HUDEP-2 (cell line): Measurements from ENCODE around the gene MOB3A.

Source experiments
- DNase-seq, 76 experiments: peaks; one replicate each; lab custom pipeline; 2025; ENCODE audit not compliant: unreplicated experiment in 76 of 76; lab: John Stamatoyannopoulos, UW

The MOB3A gene

DNA sequence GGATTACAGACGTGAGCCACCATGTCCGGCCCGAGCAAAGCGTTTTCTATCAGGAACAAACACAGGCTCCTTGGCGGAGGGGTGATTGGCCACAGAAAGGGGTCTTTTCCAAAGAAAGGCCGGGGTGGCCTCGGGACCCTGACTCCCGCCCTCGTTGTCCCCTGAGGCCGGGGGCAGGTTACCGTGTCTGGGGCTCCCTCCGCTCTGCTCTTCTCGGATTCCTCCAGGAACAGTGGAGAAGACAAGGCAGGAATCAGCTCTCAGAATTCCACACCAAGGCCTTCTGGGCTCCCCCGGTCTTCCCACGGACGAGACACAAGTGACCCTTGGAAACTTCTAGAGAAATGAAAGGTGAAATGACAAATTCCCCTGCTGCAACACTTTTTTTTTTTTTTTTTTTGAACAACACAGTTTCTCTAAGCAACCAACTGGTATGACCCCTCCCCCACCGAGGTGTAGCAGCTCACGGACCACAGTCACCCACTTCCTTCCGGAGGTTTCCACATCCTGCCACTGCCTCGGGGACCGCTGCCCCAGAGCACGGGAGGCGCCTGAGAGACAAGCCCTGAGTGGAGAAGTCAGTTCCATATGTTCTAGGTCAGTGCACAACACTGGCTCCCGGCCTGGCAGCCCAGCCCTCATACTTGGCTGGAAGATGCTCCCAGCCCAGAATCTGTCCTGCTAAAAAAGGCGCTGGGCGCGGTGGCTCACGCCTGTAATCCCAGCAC is 11.0 kb downstream of the MOB3A start:
- DNase-seq, result peak in 2 of 76 experiments; percentile 11 to 27

- DNase-seq, result no peak
These were observed 12.8 kb downstream of the MOB3A start for GRCh38 chr19:2083174-2083854.

GRCh38 chr19:2081873-2082810 is 14.0 kb downstream of the MOB3A start:
- DNase-seq, result no peak

DNA sequence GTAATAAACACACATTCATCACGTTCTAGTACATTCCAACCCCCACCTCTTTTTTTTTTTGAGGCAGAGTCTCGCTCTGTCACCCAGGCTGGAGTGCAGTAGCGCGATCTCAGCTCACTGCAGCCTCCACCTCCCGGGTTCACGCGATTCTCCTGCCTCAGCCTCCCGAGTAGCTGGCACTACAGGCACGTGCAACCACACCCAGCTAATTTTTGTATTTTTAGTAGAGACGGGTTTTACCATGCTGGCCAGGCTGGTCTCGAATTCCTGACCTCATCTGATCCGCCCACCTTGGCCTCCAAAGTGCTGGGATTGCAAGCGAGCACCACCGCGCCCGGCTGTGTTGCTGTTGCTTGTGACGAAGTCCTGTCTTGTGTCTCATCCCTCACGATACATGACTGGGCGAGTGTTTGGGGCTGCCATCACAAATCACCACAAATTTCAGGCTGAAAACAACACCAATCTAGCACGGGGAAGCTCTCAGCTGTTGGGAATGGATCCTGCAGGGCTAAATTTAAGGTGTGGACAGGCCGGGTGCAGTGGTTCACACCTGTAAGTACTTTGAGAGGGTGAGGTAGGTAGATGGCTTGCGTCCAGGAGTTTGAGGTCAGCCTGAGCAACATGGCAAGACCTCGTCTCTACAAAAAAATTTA is 15.7 kb downstream of the MOB3A start:
- DNase-seq, result no peak

DNA sequence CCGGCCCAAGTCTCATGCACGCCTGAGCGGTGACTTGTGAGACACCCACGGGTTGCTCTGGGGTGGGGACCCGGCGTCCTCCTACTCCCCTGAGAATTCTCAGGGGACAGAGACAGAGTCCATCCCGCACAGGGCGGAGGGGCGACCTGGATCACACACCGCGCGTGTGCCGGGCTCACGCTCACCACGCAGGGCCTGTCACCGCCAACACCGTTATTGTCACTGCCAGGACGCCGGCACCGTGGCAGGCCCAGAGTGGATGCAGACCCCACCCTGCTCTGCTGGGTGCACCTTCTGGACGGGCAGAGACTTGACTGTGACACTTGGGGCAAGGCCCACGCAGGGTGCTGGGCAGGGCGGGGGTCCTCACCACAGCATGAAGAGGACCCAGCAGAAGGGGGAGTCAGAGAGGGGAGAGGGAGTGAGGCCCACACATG is 16.2 kb downstream of the MOB3A start:
- no peak for DNase-seq

DNA sequence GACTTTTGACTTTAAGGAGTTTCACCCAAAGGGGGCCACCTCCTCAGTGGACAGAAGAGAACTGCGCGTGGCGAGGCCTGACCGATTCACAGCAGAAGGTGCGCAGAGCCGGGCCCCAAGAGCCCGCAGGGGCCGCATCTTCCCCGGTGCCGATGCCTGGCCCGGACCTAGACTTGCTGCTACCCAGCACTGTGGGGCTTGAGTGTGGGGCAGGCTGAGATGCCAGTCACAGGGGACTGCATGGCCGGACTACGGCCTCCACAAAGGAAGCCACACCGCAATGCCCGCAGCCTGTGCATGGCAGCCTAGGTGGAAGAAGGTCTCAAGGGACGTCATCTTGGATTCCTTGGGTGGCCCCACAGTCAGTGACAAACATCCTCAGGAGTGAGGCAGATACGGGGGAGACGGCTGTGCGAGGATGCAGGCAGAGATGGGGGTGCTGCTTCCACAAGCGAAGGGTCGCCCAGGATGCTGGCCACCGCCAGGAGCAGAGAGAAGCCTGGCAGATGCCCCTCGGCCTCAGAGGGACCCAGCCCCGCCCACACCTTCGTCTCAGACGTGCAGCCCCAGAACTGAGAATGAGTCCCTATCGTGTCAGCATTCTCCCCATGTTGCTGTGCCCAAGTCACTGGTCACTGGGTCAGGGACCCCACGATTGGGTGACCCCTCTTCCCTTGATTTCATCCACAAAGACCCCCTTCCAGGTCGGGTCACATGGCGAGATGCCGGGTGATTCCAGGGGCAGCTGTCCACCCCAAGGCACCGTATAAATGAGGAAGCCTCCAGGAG is 16.9 kb downstream of the MOB3A start:
- no peak for DNase-seq

DNA sequence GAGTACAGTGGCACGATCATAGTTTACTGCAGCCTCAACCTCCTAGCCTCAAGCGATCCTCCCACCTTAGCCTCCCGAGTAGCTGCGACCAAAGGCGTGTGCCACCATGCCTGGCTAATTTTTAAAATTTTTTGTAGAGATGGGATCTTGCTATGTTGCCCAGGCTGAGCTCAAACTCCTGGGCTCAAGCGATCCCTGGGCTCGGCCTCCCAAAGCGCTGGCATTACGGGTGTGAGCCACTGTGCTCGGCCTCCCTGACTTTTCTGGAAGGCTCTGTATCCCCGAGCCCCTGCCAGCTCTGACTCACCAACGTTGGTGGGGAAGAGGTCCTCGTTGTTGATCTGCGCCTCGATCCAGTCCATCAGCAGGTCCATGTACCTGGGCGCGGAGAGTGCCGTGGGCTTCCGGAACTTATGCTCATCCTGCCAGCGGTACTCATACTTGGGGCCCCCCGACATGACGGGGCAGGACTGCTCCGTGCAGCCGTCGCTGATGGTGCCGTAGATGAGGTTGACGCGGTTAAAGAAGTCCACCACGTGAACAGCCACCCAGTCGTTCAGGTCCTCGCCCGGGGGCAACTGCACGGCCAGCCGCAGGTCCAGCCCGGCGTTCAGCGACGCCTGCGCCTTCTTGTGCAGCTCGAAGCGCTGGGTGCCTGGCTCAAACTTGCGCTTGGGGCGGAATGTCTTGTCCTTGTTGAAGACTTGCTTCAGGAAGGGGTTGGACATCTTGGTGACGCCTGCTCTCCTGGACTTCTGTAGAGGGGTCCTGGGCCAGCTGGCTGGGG is 18.1 kb downstream of the MOB3A start:
- DNase-seq, result no peak

- no peak for DNase-seq
These were observed 18.7 kb downstream of the MOB3A start for GRCh38 chr19:2077398-2077797.

DNA sequence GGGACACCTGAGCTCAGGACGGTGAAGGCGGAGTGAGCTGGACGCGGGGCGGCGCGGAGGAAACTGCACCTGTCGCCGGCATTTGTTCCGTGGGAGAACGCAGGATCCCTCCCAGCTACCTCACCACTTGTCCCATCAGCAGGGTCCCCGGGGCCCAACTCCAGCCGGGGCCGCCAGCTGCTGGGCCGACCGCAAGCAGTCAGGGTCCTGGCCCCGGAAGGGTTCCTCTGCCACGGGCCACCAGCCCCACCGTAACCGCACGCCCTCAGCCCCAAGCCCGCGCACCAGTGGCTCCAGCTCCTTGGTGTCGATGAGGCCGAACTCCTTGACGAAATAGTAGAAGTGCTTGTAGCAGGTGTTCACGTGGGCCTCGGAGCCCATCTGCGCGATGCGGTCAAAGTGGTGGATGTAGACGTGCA is 19.6 kb downstream of the MOB3A start:
- no peak for DNase-seq

- no peak for DNase-seq
These were observed 23.2 kb downstream of the MOB3A start for GRCh38 chr19:2072757-2073551.

- no peak for DNase-seq
These were observed 25.0 kb downstream of the MOB3A start for GRCh38 chr19:2070986-2071673.

- DNase-seq, result no peak
These were observed 25.7 kb downstream of the MOB3A start for GRCh38 chr19:2070436-2070827.

DNA sequence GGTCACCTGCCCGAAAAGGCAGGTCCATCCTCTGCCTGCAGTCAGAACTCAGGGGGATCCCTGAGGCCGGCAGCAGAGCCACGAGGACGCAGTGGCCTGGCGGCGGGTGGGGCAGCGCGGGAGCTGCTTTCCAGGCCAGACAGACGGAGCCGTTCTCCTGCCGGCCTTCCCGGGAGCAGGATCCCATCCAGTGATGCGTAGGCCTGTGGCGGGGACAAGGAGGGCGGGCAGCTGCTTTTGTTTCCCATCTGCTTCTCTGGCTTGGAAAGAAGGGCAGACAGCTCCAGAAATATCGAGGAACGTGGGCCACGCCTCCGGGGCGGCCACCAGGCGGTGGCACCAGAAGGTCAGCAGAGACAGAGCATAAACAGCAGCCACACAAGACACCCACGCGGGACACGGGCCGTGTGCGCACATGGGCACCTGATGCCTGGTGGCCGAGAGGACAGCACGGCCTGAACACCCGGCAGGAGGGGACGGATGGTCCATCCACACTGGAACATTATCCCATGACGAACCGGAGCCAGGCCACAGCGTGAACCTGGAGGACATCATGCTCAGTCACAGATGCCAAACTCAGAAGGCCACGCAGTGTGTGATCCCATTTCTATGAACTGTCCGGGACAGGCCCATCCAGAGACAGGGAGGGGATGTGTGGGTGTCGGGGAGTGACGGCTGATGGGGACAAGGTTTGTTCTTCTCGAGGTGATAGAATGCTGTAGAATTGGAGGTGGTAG is 31.2 kb downstream of the MOB3A start:
- no peak for DNase-seq

- DNase-seq, result no peak
These were observed 31.7 kb downstream of the MOB3A start for GRCh38 chr19:2064395-2064787.

DNA sequence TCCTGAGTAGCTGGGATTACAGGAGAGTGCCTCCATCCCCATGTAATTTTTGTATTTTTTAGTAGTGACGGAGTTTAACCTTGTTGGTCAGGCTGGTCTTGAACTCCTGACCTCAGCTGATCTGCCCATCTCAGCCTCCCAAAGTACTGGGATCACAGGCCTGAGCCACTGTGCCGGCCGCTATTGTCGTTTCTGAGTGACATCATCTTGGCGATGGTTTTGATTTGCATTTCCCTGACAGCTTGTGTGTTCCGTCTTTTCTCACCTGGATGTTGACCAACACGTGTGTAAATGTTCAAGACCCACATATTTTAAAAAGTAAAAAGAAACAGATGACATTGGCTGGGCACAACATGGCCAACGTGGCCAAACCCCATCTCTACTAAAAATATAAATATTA is 32.3 kb downstream of the MOB3A start:
- no peak for DNase-seq

GRCh38 chr19:2062770-2063169 is 33.4 kb downstream of the MOB3A start:
- no peak for DNase-seq

GRCh38 chr19:2062389-2062729 is 33.8 kb downstream of the MOB3A start:
- no peak for DNase-seq
